HepG2 (cell line): ENCODE results near the gene C2. TPM values are rescaled to one million over a fixed set of nuclear protein-coding genes. Genes with fewer than 3 reads are reported as not detected.

Experiments used
- FIP1L1 ChIP-seq: fragments of 200-400 bp; formaldehyde crosslinking; IDR thresholded peaks from 2 replicates; pipeline ENCODE4 v1.6.1; 2018; ENCODE audit warnings: low read depth, mild to moderate bottlenecking, low read length, moderate library complexity, borderline replicate concordance; ENCODE audit not compliant: insufficient read depth
- GMEB2 ChIP-seq: IDR thresholded peaks from 2 replicates; pipeline ENCODE4 v1.6.1; 2016; ENCODE audit warnings: missing biosample characterization, missing genetic modification reagents, low read depth
- GRHL1 ChIP-seq: sonication (generic); formaldehyde crosslinking; conservative IDR thresholded peaks from 2 replicates; pipeline ENCODE4 v1.8.0; 2022; ENCODE audit warnings: missing genetic modification reagents
- JARID2 ChIP-seq: sonication (generic); formaldehyde crosslinking; IDR thresholded peaks from 2 replicates; pipeline ENCODE4 v1.8.1; 2023; ENCODE audit warnings: missing genetic modification reagents, inconsistent platforms; ENCODE audit not compliant: insufficient replicate concordance
- MAF1 ChIP-seq: sonication (generic); formaldehyde crosslinking; IDR thresholded peaks from 2 replicates; pipeline ENCODE4 v1.5.0; 2020; ENCODE audit warnings: missing genetic modification reagents, borderline replicate concordance
- MAFK ChIP-seq, 2 experiments: IDR thresholded peaks in 1 of 2; conservative IDR thresholded peaks in 1 of 2; 2 replicates each; pipeline ENCODE4 v1.6.1; 2011; ENCODE audit warnings: improper control_type of control experiment in 2 of 2, low read length in 2 of 2
- MYNN ChIP-seq: sonication (generic); formaldehyde crosslinking; IDR thresholded peaks from 2 replicates; pipeline ENCODE4 v1.4.0; 2020; ENCODE audit warnings: mild to moderate bottlenecking, low read depth, missing genetic modification reagents
- NFYC ChIP-seq: IDR thresholded peaks from 2 replicates; pipeline ENCODE4 v1.6.1; 2016; ENCODE audit warnings: missing genetic modification reagents, missing compliant biosample characterization
- NR2F1 ChIP-seq, 2 experiments: fragments of 450-650 bp in 1 of 2; formaldehyde crosslinking in 1 of 2; IDR thresholded peaks; 2 replicates each; pipeline versions ENCODE4 v1.5.0 to v1.6.1; 2016 to 2020; ENCODE audit warnings: mild to moderate bottlenecking in 1 of 2, missing compliant biosample characterization in 1 of 2, missing genetic modification reagents in 1 of 2, moderate library complexity in 1 of 2
- NR3C1 ChIP-seq: sonication (generic); formaldehyde crosslinking; IDR thresholded peaks from 2 replicates; pipeline ENCODE4 v1.4.0; 2020; ENCODE audit warnings: missing genetic modification reagents
- PREB ChIP-seq: sonication (generic); formaldehyde crosslinking; IDR thresholded peaks from 2 replicates; pipeline ENCODE4 v1.4.0; 2020; ENCODE audit warnings: missing genetic modification reagents
- SAFB2 ChIP-seq: sonication (generic); formaldehyde crosslinking; IDR thresholded peaks from 2 replicates; pipeline ENCODE4 v1.5.1; 2020; ENCODE audit warnings: missing genetic modification reagents, low read depth, mild to moderate bottlenecking, borderline replicate concordance
- SPEN ChIP-seq: sonication (generic); formaldehyde crosslinking; IDR thresholded peaks from 2 replicates; pipeline ENCODE4 v1.5.1; 2020; ENCODE audit warnings: low read depth, mild to moderate bottlenecking, missing genetic modification reagents
- STAT6 ChIP-seq: sonication (generic); formaldehyde crosslinking; IDR thresholded peaks from 2 replicates; pipeline ENCODE4 v1.4.0; 2020; ENCODE audit warnings: missing genetic modification reagents, mild to moderate bottlenecking, borderline replicate concordance
- ZMAT3 ChIP-seq: sonication (generic); formaldehyde crosslinking; conservative IDR thresholded peaks from 2 replicates; pipeline ENCODE4 v1.7.0; 2021; ENCODE audit warnings: missing genetic modification reagents
- ZNF33A ChIP-seq: sonication (generic); formaldehyde crosslinking; IDR thresholded peaks from 2 replicates; pipeline ENCODE4 v1.5.1; 2020; ENCODE audit warnings: missing genetic modification reagents, mild to moderate bottlenecking, moderate library complexity, borderline replicate concordance
- ZNF589 ChIP-seq: sonication (generic); formaldehyde crosslinking; conservative IDR thresholded peaks from 2 replicates; pipeline ENCODE4 v1.8.0; 2022; ENCODE audit warnings: mild to moderate bottlenecking, moderate library complexity, missing genetic modification reagents
- ZNF713 ChIP-seq: sonication (generic); formaldehyde crosslinking; IDR thresholded peaks from 2 replicates; pipeline ENCODE4 v1.4.0; 2020; ENCODE audit warnings: mild to moderate bottlenecking, missing genetic modification reagents
- polyA plus RNA-seq, 8 experiments: library from polyadenylated mRNA; depleted of rRNA in 3 of 8; stranded (reverse) in 7 of 8; unstranded in 1 of 8; fragments of >200 nt; fragmentation: Illumina TruSeq in 4 of 8; extraction: Trizol in 4 of 8; gene quantifications; 2 replicates each; pipeline versions ENCODE4 v1.2.1 to v1.2.3, GENCODE V29; 2011 to 2016; ENCODE audit warnings: low read depth in 4 of 8, missing spikeins in 1 of 8, mixed read lengths in 1 of 8; ENCODE audit not compliant: insufficient read depth in 1 of 8
- total RNA-seq, 5 experiments: library from RNA; depleted of rRNA; stranded (reverse); fragments of >200 nt; fragmentation: Illumina TruSeq; extraction: Trizol; gene quantifications; 2 replicates each; pipeline ENCODE4 v1.2.3, GENCODE V29; 2016; ENCODE audit warnings: low read depth in 1 of 5
- TF ChIP-seq, protein P1 (sequence below): sonication (generic); formaldehyde crosslinking; IDR thresholded peaks from 2 replicates; pipeline ENCODE4 v1.4.0; 2020; ENCODE audit warnings: mild to moderate bottlenecking, missing genetic modification reagents
- TF ChIP-seq, protein P2 (sequence below): sonication (generic); formaldehyde crosslinking; IDR thresholded peaks from 2 replicates; pipeline ENCODE4 v1.5.0; 2020; ENCODE audit warnings: mild to moderate bottlenecking, low read depth, missing genetic modification reagents, borderline replicate concordance

The C2 gene
- total and polyA plus RNA-seq, 2 of the 13 experiments (the other 11 are each of a cell fraction or from before 2014, with no cell fraction given) = 165 to 307 TPM

- no peak for TF ChIP-seq GRHL1 (CRISPR knock-in tag)
- TF ChIP-seq NFYC (CRISPR knock-in tag) = no peak
- TF ChIP-seq SPEN (CRISPR knock-in tag) = no peak
- no peak for TF ChIP-seq ZNF589 (CRISPR knock-in tag)
- TF ChIP-seq, protein P1, sequence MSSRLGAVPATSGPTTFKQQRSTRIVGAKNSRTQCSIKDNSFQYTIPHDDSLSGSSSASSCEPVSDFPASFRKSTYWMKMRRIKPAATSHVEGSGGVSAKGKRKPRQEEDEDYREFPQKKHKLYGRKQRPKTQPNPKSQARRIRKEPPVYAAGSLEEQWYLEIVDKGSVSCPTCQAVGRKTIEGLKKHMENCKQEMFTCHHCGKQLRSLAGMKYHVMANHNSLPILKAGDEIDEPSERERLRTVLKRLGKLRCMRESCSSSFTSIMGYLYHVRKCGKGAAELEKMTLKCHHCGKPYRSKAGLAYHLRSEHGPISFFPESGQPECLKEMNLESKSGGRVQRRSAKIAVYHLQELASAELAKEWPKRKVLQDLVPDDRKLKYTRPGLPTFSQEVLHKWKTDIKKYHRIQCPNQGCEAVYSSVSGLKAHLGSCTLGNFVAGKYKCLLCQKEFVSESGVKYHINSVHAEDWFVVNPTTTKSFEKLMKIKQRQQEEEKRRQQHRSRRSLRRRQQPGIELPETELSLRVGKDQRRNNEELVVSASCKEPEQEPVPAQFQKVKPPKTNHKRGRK (CRISPR knock-in tag) = no peak
- TF ChIP-seq SAFB2 (CRISPR knock-in tag) = no peak
- no peak for TF ChIP-seq GMEB2 (CRISPR knock-in tag)
- TF ChIP-seq, protein P2, sequence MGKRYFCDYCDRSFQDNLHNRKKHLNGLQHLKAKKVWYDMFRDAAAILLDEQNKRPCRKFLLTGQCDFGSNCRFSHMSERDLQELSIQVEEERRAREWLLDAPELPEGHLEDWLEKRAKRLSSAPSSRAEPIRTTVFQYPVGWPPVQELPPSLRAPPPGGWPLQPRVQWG (CRISPR knock-in tag) = no peak
- no peak for TF ChIP-seq ZNF33A (CRISPR knock-in tag)
- no peak for TF ChIP-seq JARID2
- TF ChIP-seq MAF1 (CRISPR knock-in tag) = no peak
- TF ChIP-seq STAT6 = no peak
- TF ChIP-seq FIP1L1 = no peak
- TF ChIP-seq MAFK (conservative IDR thresholded peaks at IDR 0.05 in 1 of 2, IDR thresholded peaks at IDR 0.05 in 1 of 2; ENCODE audit: low read length in 2 of 2) = no peak
- no peak for TF ChIP-seq MYNN
- no peak for TF ChIP-seq NR3C1 (CRISPR knock-in tag)
- no peak for TF ChIP-seq PREB (CRISPR knock-in tag)
- TF ChIP-seq ZMAT3 (CRISPR knock-in tag) = no peak
- no peak for TF ChIP-seq ZNF713 (CRISPR knock-in tag)
- TF ChIP-seq NR2F1 (CRISPR knock-in tag; IDR thresholded peaks at IDR 0.05) = no peak
Measured at GRCh38 chr6:31898383-31899011, 29.0 kb upstream of the C2 start (continued).
